Esophagus muscularis mucosa (tissue), 4 donors: ENCODE data around the gene CCDC85C. TPM values are rescaled to one million over a fixed set of nuclear protein-coding genes. Genes with fewer than 3 reads are reported as not detected.

Experiments
- DNase-seq: peaks from one replicate; pipeline ENCODE4 v3.0.0-alpha.2; 2017; ENCODE audit errors: extremely low spot score
- H3K27ac ChIP-seq, 4 donors: fragments of 200-600 bp; sonication (generic); replicated peaks in 1 of 4; 1 replicate in 3 of 4; 2 replicates in 1 of 4; pipeline ENCODE4 v1.5.1; 2016 to 2019; ENCODE audit warnings: mild to moderate bottlenecking in 1 of 4
- H3K27me3 ChIP-seq, 4 donors: fragments of 200-600 bp; sonication (generic); one replicate each; pipeline versions ENCODE4 v1.5.1 to v1.6.0; 2016 to 2019
- H3K36me3 ChIP-seq, 4 donors: fragments of 200-600 bp; sonication (generic); one replicate each; pipeline ENCODE4 v1.5.1; 2016 to 2019
- H3K4me1 ChIP-seq, 4 donors: fragments of 200-600 bp; sonication (generic); one replicate each; pipeline ENCODE4 v1.5.1; 2016 to 2019
- H3K4me3 ChIP-seq, 4 donors: fragments of 200-600 bp; sonication (generic); 1 replicate in 2 of 4; 2 replicates in 2 of 4; pipeline ENCODE4 v1.5.1; 2016 to 2019; ENCODE audit warnings: mild to moderate bottlenecking in 4 of 4, moderate library complexity in 1 of 4
- H3K9me3 ChIP-seq, 4 donors: fragments of 200-600 bp; sonication (generic); 1 replicate in 3 of 4; 2 replicates in 1 of 4; pipeline ENCODE4 v1.5.1; 2016 to 2019
- EP300 ChIP-seq: sonication (generic); formaldehyde crosslinking; IDR thresholded peaks from one replicate; pipeline ENCODE4 v1.6.1; 2017; ENCODE audit warnings: antibody characterized with exemption
- POLR2A ChIP-seq: fragments of 450-650 bp; IDR thresholded peaks from one replicate; pipeline ENCODE4 v1.6.1; 2017; ENCODE audit warnings: antibody characterized with exemption, moderate library complexity, mild to moderate bottlenecking, low read depth
- POLR2AphosphoS5 ChIP-seq, 2 donors: sonication (generic); formaldehyde crosslinking; IDR thresholded peaks; one replicate each; pipeline ENCODE4 v1.6.1; 2017; ENCODE audit warnings: antibody characterized with exemption in 2 of 2
- WGBS: methylation state at CpG from one replicate; pipeline ENCODE4 v1.1.5; 2018; 5-methylcytosine and 5-hydroxymethylcytosine counted together
- intact Hi-C: fragments of 100-400 bp; cut with DNase I; formaldehyde crosslinking; loops from one replicate; pipeline ENCODE4 v1.15.1; 2023
- total RNA-seq, 4 donors: library from RNA; depleted of rRNA; stranded (reverse); fragments of >200 nt; gene quantifications; one replicate each; pipeline versions ENCODE4 v1.1.0 to v1.2.1, GENCODE V29; 2016
- TF ChIP-seq, protein P1 (sequence below), 3 experiments: fragments of 200-600 bp in 2 of 3; fragments of 450-650 bp in 1 of 3; sonication (generic) in 2 of 3; IDR thresholded peaks; one replicate each; pipeline ENCODE4 v1.5.1; 2017 to 2019; ENCODE audit warnings: antibody characterized with exemption in 3 of 3, mild to moderate bottlenecking in 2 of 3, moderate library complexity in 1 of 3

Gene CCDC85C
- total RNA-seq, 4 donors from 2014 or later, result 17.9 to 48.7 (median 30.8) TPM

GRCh38 chr14:99602788-99603415 lies 1.1 kb downstream of the CCDC85C start:
- intact Hi-C loops, result loop anchor here (5.0 kb wide), 1 partner anchor 36 kb away; no protein-coding TSS in a partner anchor
- Histone ChIP-seq H3K4me3 (peak overlapping the region; percentile 70 to 85 (median 78)), H3K9me3 (no peaks in the 10 kb centered on the region), H3K36me3 (no peaks in the 10 kb centered on the region), H3K27ac (peak overlapping the region; percentile 81 to 93 (median 88)), H3K4me1 (peaks cover 55 to 78% (median 71%) of the 10 kb centered on the region in 4 donors), H3K27me3 (no peaks in the 10 kb centered on the region)
- no peak for DNase-seq
- TF ChIP-seq, protein P1, sequence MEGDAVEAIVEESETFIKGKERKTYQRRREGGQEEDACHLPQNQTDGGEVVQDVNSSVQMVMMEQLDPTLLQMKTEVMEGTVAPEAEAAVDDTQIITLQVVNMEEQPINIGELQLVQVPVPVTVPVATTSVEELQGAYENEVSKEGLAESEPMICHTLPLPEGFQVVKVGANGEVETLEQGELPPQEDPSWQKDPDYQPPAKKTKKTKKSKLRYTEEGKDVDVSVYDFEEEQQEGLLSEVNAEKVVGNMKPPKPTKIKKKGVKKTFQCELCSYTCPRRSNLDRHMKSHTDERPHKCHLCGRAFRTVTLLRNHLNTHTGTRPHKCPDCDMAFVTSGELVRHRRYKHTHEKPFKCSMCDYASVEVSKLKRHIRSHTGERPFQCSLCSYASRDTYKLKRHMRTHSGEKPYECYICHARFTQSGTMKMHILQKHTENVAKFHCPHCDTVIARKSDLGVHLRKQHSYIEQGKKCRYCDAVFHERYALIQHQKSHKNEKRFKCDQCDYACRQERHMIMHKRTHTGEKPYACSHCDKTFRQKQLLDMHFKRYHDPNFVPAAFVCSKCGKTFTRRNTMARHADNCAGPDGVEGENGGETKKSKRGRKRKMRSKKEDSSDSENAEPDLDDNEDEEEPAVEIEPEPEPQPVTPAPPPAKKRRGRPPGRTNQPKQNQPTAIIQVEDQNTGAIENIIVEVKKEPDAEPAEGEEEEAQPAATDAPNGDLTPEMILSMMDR (IDR thresholded peaks at IDR 0.05), result no peak
- TF ChIP-seq POLR2A, result no peak
- TF ChIP-seq EP300, result no peak
- no peak for TF ChIP-seq POLR2AphosphoS5 (IDR thresholded peaks at IDR 0.05)
- WGBS, result 40% methylated on average over 19 of the region's 53 CpGs

DNA sequence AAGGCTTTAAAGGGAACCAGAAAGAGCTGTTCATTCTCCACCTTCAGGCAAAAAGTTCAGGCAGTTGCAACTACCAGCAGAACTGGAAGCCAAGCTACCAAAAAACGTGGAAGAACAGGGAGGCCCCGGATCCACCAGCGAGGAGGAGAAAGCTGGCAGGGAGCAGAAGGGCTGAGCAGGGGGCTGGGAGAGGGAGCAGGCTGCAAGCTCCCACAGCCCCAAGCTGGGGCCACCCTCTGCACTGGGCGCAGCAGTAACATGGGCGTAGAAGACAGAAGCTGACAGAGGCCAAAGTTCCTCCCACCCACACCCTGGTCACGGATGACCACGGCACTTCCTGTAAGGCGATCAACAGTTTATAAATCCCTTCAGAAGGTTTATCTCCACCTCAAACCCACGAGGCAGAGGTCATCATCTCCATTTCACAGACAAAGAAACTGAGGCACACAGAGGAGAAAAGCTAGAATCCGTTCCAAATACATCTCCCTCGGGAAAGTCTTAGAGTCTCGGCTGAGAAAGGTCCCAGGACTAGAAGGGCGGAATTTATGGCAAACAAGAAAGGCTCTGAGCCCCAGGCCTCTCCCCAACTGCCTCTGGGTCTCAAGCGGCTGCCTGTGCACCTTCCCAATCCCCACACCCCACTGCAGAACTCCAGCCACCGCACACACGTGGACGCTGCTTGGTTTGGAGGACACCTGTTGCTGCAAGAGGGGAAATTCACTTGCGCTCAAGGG lies 1.8 kb downstream of the CCDC85C start:
- Histone ChIP-seq H3K27ac (peak overlapping the region; percentile 81 to 93 (median 88)), H3K4me3 (peak overlapping the region; percentile 70 to 85 (median 78)), H3K4me1 (peaks cover 62 to 85% (median 77%) of the 10 kb centered on the region in 4 donors), H3K27me3 (no peaks in the 10 kb centered on the region), H3K9me3 (no peaks in the 10 kb centered on the region), H3K36me3 (no peaks in the 10 kb centered on the region)
- no peak for DNase-seq
- TF ChIP-seq, protein P1 (IDR thresholded peaks at IDR 0.05), result no peak
- TF ChIP-seq POLR2AphosphoS5 (IDR thresholded peaks at IDR 0.05), result peak in 1 of 2 donors; percentile 31
- intact Hi-C loops, result loop anchor here (5.0 kb wide), 1 partner anchor 35 kb away; no protein-coding TSS in a partner anchor
- WGBS, result 31% methylated on average over 18 of the region's 18 CpGs

DNA sequence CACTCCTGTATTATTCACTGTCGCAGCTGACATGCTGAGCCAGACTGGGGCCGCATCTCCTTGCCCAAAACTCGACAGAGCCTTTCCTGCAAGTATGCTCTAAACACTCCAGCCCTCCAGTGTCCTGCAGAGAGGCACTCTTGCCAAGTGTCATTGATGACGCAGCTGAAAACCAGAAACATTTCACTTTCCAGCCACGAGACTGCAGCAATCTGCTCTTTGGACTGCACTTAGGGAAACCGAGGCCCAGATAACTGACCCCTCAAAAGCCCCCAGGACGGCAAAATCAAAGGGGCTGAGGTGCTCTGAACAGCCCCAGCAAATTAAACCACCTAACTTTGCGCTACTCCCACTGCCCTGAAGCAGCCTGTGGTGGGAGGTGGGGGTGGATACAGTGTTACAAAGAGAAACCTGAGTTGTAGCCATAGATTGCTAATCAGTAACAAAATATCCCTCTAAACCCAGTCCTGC lies 2.6 kb downstream of the CCDC85C start:
- Histone ChIP-seq H3K9me3 (no peaks in the 10 kb centered on the region), H3K4me3 (peak overlapping the region; percentile 70 to 85 (median 78)), H3K36me3 (no peaks in the 10 kb centered on the region), H3K27ac (peak overlapping the region; percentile 81 to 93 (median 88)), H3K4me1 (peaks cover 70 to 92% (median 85%) of the 10 kb centered on the region in 4 donors), H3K27me3 (no peaks in the 10 kb centered on the region)
- DNase-seq, result no peak
- intact Hi-C loops, result loop anchor here (5.0 kb wide), 1 partner anchor 34 kb away; no protein-coding TSS in a partner anchor
- 29% methylated on average over 8 of the region's 8 CpGs for WGBS
- TF ChIP-seq POLR2A (no peak), POLR2AphosphoS5 (IDR thresholded peaks at IDR 0.05) (peak; percentile 54 to 62)

DNA sequence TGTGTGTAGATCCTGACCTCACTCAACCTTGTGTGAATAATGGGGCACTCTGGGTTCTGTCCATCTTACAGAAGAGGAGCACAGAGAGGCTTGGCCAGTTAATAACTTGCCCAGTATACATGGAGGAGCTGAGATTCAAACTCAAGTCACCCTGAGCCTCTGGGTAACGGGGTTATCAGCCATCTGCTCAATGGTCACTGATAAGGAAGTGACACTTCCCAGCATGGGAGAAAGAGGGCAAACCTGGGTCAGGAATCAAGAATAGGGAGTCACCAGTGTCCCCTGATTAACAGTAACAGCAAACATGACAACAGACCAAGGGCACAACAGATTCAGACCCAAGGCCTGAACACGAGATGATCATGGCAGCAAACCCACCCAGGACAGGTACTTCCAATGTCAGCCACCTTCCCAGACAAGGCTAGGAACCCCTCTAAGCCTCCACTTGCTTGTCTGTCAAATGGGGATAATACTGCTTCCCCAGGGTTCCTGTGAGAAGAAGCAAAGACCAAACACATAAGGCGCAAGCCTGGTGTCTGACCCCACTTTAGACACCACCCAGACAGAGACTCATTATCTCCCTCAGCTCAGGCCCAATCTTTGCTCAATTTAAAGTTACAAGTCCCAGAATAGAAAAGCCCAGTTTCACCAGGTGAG lies 3.6 kb downstream of the CCDC85C start:
- H3K27ac ChIP-seq, result peak overlapping the region in 3 of 4 donors; percentile 81 to 93 (median 93)
- H3K36me3 ChIP-seq, result no peaks in the 10 kb centered on the region
- TF ChIP-seq EP300 (no peak), POLR2A (no peak), POLR2AphosphoS5 (IDR thresholded peaks at IDR 0.05) (no peak)
- TF ChIP-seq, protein P1 (IDR thresholded peaks at IDR 0.05), result no peak
- H3K9me3 ChIP-seq, result no peaks in the 10 kb centered on the region
- H3K4me1 ChIP-seq, result peaks cover 77 to 92% (median 86%) of the 10 kb centered on the region in 4 donors
- intact Hi-C loops, result loop anchor here (5.0 kb wide), 1 partner anchor 33 kb away; no protein-coding TSS in a partner anchor
- no peak overlapping the region for H3K4me3 ChIP-seq
- H3K27me3 ChIP-seq, result no peaks in the 10 kb centered on the region
- no peak for DNase-seq
- WGBS, result 90% methylated on average over 3 of the region's 3 CpGs
